GM12878 (cell line): ENCODE results near the gene CMTM4. TPM values are rescaled to one million over a fixed set of nuclear protein-coding genes. Genes with fewer than 3 reads are reported as not detected.

Source experiments
- ATAC-seq: fragments of 200-7000 bp; cut with Tn5 transposase; 3 replicates; pipeline ENCODE4 v1.9.1; 2020; ENCODE audit warnings: mild to moderate bottlenecking, moderate library complexity
- BruUV-seq: library from RNA; stranded (reverse); fragments of 400-500 nt; replicated peaks from 2 replicates; lab custom pipeline; 2021; lab: Mats Ljungman, UMichigan
- CTCF ChIA-PET: fragments of 300-600 bp; sonication (Branson Sonifier 250); formaldehyde crosslinking; extraction: SDS; loops from one replicate; lab custom pipeline; 2021; ENCODE audit warnings: inconsistent platforms; lab: Yijun Ruan, JAX
- POLR2A ChIA-PET: fragments of 350-600 bp; formaldehyde crosslinking; extraction: SDS; loops from one replicate; lab custom pipeline; 2021; ENCODE audit warnings: inconsistent platforms; lab: Charles Lee
- RAD21 ChIA-PET: fragments of 300-600 bp; sonication (Branson Sonifier 250); formaldehyde crosslinking; loops from one replicate; lab custom pipeline; 2023; ENCODE audit warnings: antibody characterized with exemption; ENCODE audit not compliant: unreplicated experiment; lab: Charles Lee
- SMC1A ChIA-PET: fragments of 300-600 bp; sonication (Branson Sonifier 250); formaldehyde crosslinking; loops from one replicate; lab custom pipeline; 2023; ENCODE audit not compliant: unreplicated experiment, uncharacterized antibody; lab: Charles Lee
- DNase-seq: peaks from one replicate; pipeline ENCODE4 v3.0.0-alpha.2; 2011; ENCODE audit warnings: low read depth, low spot score
- FAIRE-seq: peaks from 3 replicates; lab custom pipeline; 2011; peaks lifted over from hg19 to GRCh38; lab: Jason Lieb, UNC
- H2AFZ ChIP-seq: 2 replicates; pipeline ENCODE4 v1.6.0; 2011; ENCODE audit warnings: low read depth, low read length, control low read depth; ENCODE audit not compliant: control insufficient read depth
- H3K27ac ChIP-seq: 2 replicates; pipeline ENCODE4 v1.5.1; 2011; ENCODE audit warnings: control low read depth; ENCODE audit not compliant: control insufficient read depth, insufficient read depth
- H3K27me3 ChIP-seq, 2 experiments: replicated peaks in 1 of 2; 2 replicates each; pipeline versions ENCODE4 v1.6.0 to v1.6.1; 2011; ENCODE audit warnings: low read length in 1 of 2; ENCODE audit not compliant: control insufficient read depth in 2 of 2, insufficient read depth in 2 of 2
- H3K36me3 ChIP-seq, 2 experiments: 2 replicates each; pipeline ENCODE4 v1.5.1; 2011; ENCODE audit warnings: low read length in 1 of 2; ENCODE audit not compliant: control insufficient read depth in 2 of 2, insufficient read depth in 2 of 2
- H3K4me1 ChIP-seq: 2 replicates; pipeline ENCODE4 v1.6.1; 2011; ENCODE audit warnings: mild to moderate bottlenecking, low read length, moderate library complexity, mixed read lengths; ENCODE audit not compliant: control insufficient read depth, insufficient read depth
- H3K4me2 ChIP-seq: 2 replicates; pipeline ENCODE4 v1.6.0; 2011; ENCODE audit warnings: control low read depth; ENCODE audit not compliant: control insufficient read depth, insufficient read depth
- H3K4me3 ChIP-seq: fragments of 200-600 bp; sonication (generic); 2 replicates; pipeline ENCODE4 v1.5.1; 2016
- H3K79me2 ChIP-seq: 2 replicates; pipeline ENCODE4 v1.6.0; 2011; ENCODE audit warnings: low read length; ENCODE audit not compliant: control insufficient read depth, insufficient read depth
- H3K9ac ChIP-seq: 2 replicates; pipeline ENCODE4 v1.8.0; 2011; ENCODE audit warnings: low read length, control low read depth, mixed read lengths; ENCODE audit not compliant: control insufficient read depth, insufficient read depth
- H3K9me3 ChIP-seq: replicated peaks from 3 replicates; pipeline ENCODE4 v1.5.1; 2011; ENCODE audit warnings: mild to moderate bottlenecking, low read length; ENCODE audit not compliant: control insufficient read depth, insufficient read depth
- H4K20me1 ChIP-seq: 2 replicates; pipeline ENCODE4 v1.6.0; 2011; ENCODE audit not compliant: control insufficient read depth, insufficient read depth
- CBFB ChIP-seq: IDR thresholded peaks from 2 replicates; pipeline ENCODE4 v1.6.1; 2016; ENCODE audit warnings: antibody characterized with exemption, low read depth
- CREM ChIP-seq: IDR thresholded peaks from 2 replicates; pipeline ENCODE4 v1.6.1; 2014; ENCODE audit warnings: antibody characterized with exemption, low read depth
- E2F8 ChIP-seq: fragments of 450-650 bp; IDR thresholded peaks from 2 replicates; pipeline ENCODE4 v1.6.1; 2018; ENCODE audit warnings: mild to moderate bottlenecking, low read depth, moderate library complexity; ENCODE audit not compliant: partially characterized antibody
- EGR1 ChIP-seq, 2 experiments: IDR thresholded peaks; 1 replicate in 1 of 2; 2 replicates in 1 of 2; pipeline ENCODE4 v1.6.1; 2011 to 2012; ENCODE audit warnings: low read depth in 2 of 2, low read length in 2 of 2, borderline replicate concordance in 1 of 2, mild to moderate bottlenecking in 1 of 2, moderate library complexity in 1 of 2
- FOXK2 ChIP-seq: fragments of 450-650 bp; IDR thresholded peaks from 2 replicates; pipeline ENCODE4 v1.6.1; 2017; ENCODE audit warnings: mild to moderate bottlenecking, moderate library complexity
- NFYA ChIP-seq: IDR thresholded peaks from 2 replicates; pipeline ENCODE4 v1.6.1; 2011; ENCODE audit warnings: low read depth, mild to moderate bottlenecking, low read length, improper control_type of control experiment, borderline replicate concordance
- NR2C1 ChIP-seq: fragments of 450-650 bp; IDR thresholded peaks from 2 replicates; pipeline ENCODE4 v1.6.1; 2017; ENCODE audit warnings: antibody characterized with exemption, mild to moderate bottlenecking, moderate library complexity
- PAX8 ChIP-seq: fragments of 450-650 bp; IDR thresholded peaks from 2 replicates; pipeline ENCODE4 v1.6.1; 2017; ENCODE audit warnings: mild to moderate bottlenecking, moderate library complexity
- RBBP5 ChIP-seq: fragments of 200-600 bp; sonication (generic); conservative IDR thresholded peaks from 2 replicates; pipeline ENCODE4 v1.6.1; 2016
- SUPT20H ChIP-seq: IDR thresholded peaks from 2 replicates; pipeline ENCODE4 v1.6.1; 2011; ENCODE audit warnings: low read depth, mild to moderate bottlenecking, low read length, moderate library complexity, borderline replicate concordance; ENCODE audit not compliant: control insufficient read depth
- ZNF274 ChIP-seq: IDR thresholded peaks from one replicate; pipeline ENCODE4 v1.8.0; 2011; ENCODE audit not compliant: insufficient read length, insufficient read depth
- WGBS: methylation state at CpG from one replicate; pipeline ENCODE4 v1.1.6; 2016; ENCODE audit warnings: low lambda C conversion rate; ENCODE audit not compliant: insufficient replicate concordance, insufficient coverage; ENCODE audit errors: missing lambda C conversion rate; 5-methylcytosine and 5-hydroxymethylcytosine counted together
- in situ Hi-C: fragments of 300-500 bp; cut with MboI; formaldehyde crosslinking; loops from 9 replicates; pipeline ENCODE4 v1.14.3; 2018; ENCODE audit warnings: mixed read lengths
- intact Hi-C: fragments of 100-400 bp; cut with micrococcal nuclease; formaldehyde crosslinking; loops from one replicate; pipeline ENCODE4 v1.14.2; 2022; ENCODE audit not compliant: unreplicated experiment
- polyA plus RNA-seq, 11 experiments: library from polyadenylated mRNA; depleted of rRNA in 4 of 11; unstranded in 6 of 11; stranded (reverse) in 5 of 11; fragments of >200 nt; fragmentation: Nextera tagmentation in 4 of 11; fragmentation: Illumina TruSeq in 1 of 11; extraction: Ambion mirVana in 4 of 11; extraction: Trizol in 1 of 11; gene quantifications; 1 replicate in 1 of 11; 2 replicates in 10 of 11; pipeline versions ENCODE4 v1.2.1 to v1.2.3, GENCODE V29; 2011 to 2016; ENCODE audit warnings: inconsistent platforms in 2 of 11, missing spikeins in 2 of 11, low read depth in 1 of 11
- total RNA-seq, 4 experiments: library from RNA; depleted of rRNA in 3 of 4; stranded (reverse); fragments of >200 nt in 3 of 4; fragmentation: Illumina TruSeq in 1 of 4; extraction: Trizol in 1 of 4; gene quantifications; 2 replicates each; pipeline versions ENCODE4 v1.2.1 to v1.2.3, GENCODE V29; 2013 to 2021
- TF ChIP-seq, protein P1 (sequence below): fragments of 450-650 bp; IDR thresholded peaks from 2 replicates; pipeline ENCODE4 v1.6.1; 2017; ENCODE audit warnings: low read depth, mild to moderate bottlenecking, moderate library complexity

Gene CMTM4
- total and polyA plus RNA-seq, 10 of the 15 experiments (the other 5 are each of a cell fraction or from before 2014, with no cell fraction given): 0.02 to 0.43 (median 0.15) TPM; not detected in 2

DNA sequence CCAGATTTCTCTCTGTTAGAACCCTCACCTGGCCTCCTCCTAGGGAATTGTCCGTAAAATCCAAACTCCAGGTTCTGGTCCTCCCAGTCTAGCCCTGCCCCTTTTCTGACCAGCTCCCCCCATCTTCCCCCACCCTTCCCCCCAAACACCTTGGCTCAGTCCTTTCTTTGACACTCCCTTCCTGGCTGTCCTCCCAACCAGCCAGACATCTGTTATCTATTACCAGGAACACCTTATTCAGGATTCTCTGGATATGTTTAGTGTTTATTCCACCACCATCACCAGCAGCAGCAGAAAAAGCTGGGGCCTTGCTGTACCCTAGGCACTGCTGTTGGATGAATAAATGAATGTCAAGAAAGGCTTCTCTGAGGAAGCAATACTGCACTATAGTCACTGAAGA is 96.1 kb downstream of the CMTM4 start:
- no peak for TF ChIP-seq NFYA
- TF ChIP-seq RBBP5: no peak
- TF ChIP-seq EGR1 (IDR thresholded peaks at IDR 0.05; ENCODE audit: borderline replicate concordance in 1 of 2, low read depth in 2 of 2, low read length in 2 of 2): no peak
- TF ChIP-seq SUPT20H: no peak
- no peak for TF ChIP-seq CBFB
- no peak for TF ChIP-seq CREM
- TF ChIP-seq NR2C1: no peak
- TF ChIP-seq E2F8: no peak
- no peak for TF ChIP-seq FOXK2
- TF ChIP-seq PAX8: no peak
- TF ChIP-seq, protein P1, sequence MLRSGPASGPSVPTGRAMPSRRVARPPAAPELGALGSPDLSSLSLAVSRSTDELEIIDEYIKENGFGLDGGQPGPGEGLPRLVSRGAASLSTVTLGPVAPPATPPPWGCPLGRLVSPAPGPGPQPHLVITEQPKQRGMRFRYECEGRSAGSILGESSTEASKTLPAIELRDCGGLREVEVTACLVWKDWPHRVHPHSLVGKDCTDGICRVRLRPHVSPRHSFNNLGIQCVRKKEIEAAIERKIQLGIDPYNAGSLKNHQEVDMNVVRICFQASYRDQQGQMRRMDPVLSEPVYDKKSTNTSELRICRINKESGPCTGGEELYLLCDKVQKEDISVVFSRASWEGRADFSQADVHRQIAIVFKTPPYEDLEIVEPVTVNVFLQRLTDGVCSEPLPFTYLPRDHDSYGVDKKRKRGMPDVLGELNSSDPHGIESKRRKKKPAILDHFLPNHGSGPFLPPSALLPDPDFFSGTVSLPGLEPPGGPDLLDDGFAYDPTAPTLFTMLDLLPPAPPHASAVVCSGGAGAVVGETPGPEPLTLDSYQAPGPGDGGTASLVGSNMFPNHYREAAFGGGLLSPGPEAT: no peak
- TF ChIP-seq ZNF274: no peak
- no peak overlapping the region for H2AFZ ChIP-seq
- intact Hi-C loops (no loop called here), in situ Hi-C loops (no loop called here)
- FAIRE-seq (no peak), ATAC-seq (no peak), DNase-seq (no peak)
- ChIA-PET SMC1A (interaction anchor here (1.3 kb wide), 1 partner anchor 194 kb away, joined by 5 read pairs; no protein-coding TSS in a partner anchor), POLR2A (interaction anchor here (0.6 kb wide), 1 partner anchor 428 kb away, joined by 6 read pairs; no protein-coding TSS in a partner anchor), RAD21 (interaction anchor here (0.7 to 1.0 kb wide), 2 partner anchors 11 to 31 kb away, joined by 4 to 5 read pairs; no protein-coding TSS in a partner anchor), CTCF (interaction anchor here (1.5 kb wide), 1 partner anchor 8 kb away, joined by 3 read pairs; no protein-coding TSS in a partner anchor)
- H3K4me2 ChIP-seq: no peak overlapping the region
- no peaks in the 10 kb centered on the region for H3K79me2 ChIP-seq
- no peaks in the 10 kb centered on the region for H4K20me1 ChIP-seq
- peaks cover 14% of the 10 kb centered on the region; the same call in 2 of the 3 replicates for H3K9me3 ChIP-seq
- no peaks in the 10 kb centered on the region for H3K27me3 ChIP-seq
- H3K36me3 ChIP-seq: no peaks in the 10 kb centered on the region
- WGBS: 88% methylated on average over 1 of the region's 1 CpG
- BruUV-seq: no TSS peak
- no peak overlapping the region for H3K27ac ChIP-seq
- no peak overlapping the region for H3K4me3 ChIP-seq
- peaks cover 16% of the 10 kb centered on the region for H3K4me1 ChIP-seq
- no peak overlapping the region for H3K9ac ChIP-seq
